Spinal cord (tissue), 10 donors: Measurements from ENCODE around the gene GNAZ. TPM values are rescaled to one million over a fixed set of nuclear protein-coding genes. Genes with fewer than 3 reads are reported as not detected.
"Not testable (repeated sequence)": the region's sequence is repeated elsewhere in the genome, so short reads cannot be mapped to it uniquely, and the experiment has no call there.

Experiments
- DNase-seq, 6 donors: peaks; one replicate each; pipeline versions ENCODE4 v3.0.0 to v3.0.0-alpha.2; 2013 to 2015; ENCODE audit warnings: low spot score in 6 of 6, low read depth in 4 of 6
- H3K27ac ChIP-seq: one replicate; pipeline ENCODE4 v1.5.1; 2013; ENCODE audit warnings: low read depth, low read length, control low read depth
- H3K27me3 ChIP-seq: one replicate; pipeline ENCODE4 v1.6.1; 2013; ENCODE audit warnings: low read length; ENCODE audit not compliant: control insufficient read depth, insufficient read depth
- H3K36me3 ChIP-seq: one replicate; pipeline ENCODE4 v1.6.1; 2013; ENCODE audit warnings: low read length; ENCODE audit not compliant: control insufficient read depth, insufficient read depth
- H3K4me1 ChIP-seq: one replicate; pipeline ENCODE4 v1.6.1; 2013; ENCODE audit warnings: low read length; ENCODE audit not compliant: control insufficient read depth, insufficient read depth
- H3K4me3 ChIP-seq: one replicate; pipeline ENCODE4 v1.5.1; 2013; ENCODE audit warnings: low read depth, low read length, control low read depth
- H3K9me3 ChIP-seq: one replicate; pipeline ENCODE4 v1.6.1; 2013; ENCODE audit warnings: low read length; ENCODE audit not compliant: control insufficient read depth, insufficient read depth
- WGBS: methylation state at CpG from one replicate; pipeline ENCODE4 v1.1.5; 2013; ENCODE audit warnings: missing lambda C conversion rate; ENCODE audit not compliant: insufficient coverage; 5-methylcytosine and 5-hydroxymethylcytosine counted together
- long read RNA-seq, 4 donors: transcript quantifications; one replicate each; lab custom pipeline, GENCODE V29; 2026
- polyA plus RNA-seq, 2 donors: library from polyadenylated mRNA; unstranded; fragments of 120-200 nt; gene quantifications; one replicate each; pipeline ENCODE4 v1.2.1, GENCODE V29; 2013; ENCODE audit not compliant: insufficient read length in 2 of 2
- total RNA-seq, 2 donors: library from RNA; depleted of rRNA in 1 of 2; stranded (reverse); fragments of 120-200 nt in 1 of 2; fragments of >200 nt in 1 of 2; gene quantifications; one replicate each; pipeline versions ENCODE4 v1.2.3 to v1.2.4, GENCODE V29; 2013 to 2014
- donor health status: healthy.

The GNAZ gene
- total RNA-seq (10 to 100 TPM; 33.3 to 46.5 TPM), polyA plus RNA-seq (10 to 100 TPM; 71.6 to 77.9 TPM)
- long read RNA-seq, donor 1, transcript GNAZ-203 (3 exons, 3,333 nt): major isoform, 15 of 25 reads
- long read RNA-seq, donor 1, partial matches to known transcripts: 10 of 25 reads
- long read RNA-seq, donor 1, other reads (novel, unspliced or antisense): 0 of 25 reads
- long read RNA-seq, donor 2, transcript GNAZ-203 (3 exons, 3,333 nt): major isoform, 8 of 46 reads
- long read RNA-seq, donor 2, partial matches to known transcripts: 38 of 46 reads
- long read RNA-seq, donor 2, other reads (novel, unspliced or antisense): 0 of 46 reads
- long read RNA-seq, donor 3, transcript GNAZ-203 (3 exons, 3,333 nt): major isoform, 10 of 34 reads
- long read RNA-seq, donor 3, partial matches to known transcripts: 23 of 34 reads
- long read RNA-seq, donor 3, other reads (novel, unspliced or antisense): 0 of 34 reads
- long read RNA-seq, donor 4: 0 reads

DNA sequence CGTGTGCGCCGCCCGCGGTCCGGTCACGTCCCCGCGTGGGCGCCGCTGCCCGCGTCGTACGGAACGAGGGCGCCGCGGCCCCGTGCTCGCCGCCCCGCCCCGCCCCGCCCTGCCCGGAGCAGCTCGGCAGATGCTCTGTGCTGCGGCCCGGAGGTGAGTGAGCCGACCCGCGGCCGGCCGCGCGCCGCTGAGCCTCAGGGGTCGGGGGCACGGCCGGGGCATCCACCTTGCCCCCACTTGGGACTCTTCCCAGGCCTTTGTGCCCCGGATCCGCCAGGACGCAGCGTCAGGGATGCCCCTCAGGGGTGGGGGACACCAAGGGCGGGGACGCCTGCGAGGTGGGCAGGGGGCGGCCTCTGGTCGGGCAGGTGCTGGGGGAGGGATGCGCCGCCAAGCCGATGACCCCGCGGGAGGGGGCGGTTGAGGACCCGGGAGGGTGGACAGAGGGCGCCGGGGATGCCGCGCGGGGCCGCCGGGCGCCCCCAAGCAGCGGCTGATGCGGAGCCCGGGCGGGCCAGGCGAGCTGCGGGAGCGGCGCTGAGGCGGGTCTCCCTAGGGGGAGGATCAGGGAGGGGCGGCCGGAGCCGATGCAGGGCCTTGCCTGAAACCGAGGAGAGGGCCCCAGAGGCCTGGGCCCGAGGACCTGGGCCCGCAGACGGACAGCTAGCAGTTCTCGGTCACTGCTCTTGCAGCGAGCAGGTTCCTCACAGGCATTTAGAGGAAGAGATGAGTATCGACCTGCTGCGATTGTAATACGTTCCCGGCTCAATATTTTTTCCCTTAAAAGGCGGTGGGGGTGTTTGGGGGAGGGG, at the start of gene GNAZ:
TSS of gene GNAZ (plus strand) at position 102 of the 812 bp plus-strand sequence. CDS start 25,177 bp downstream, outside the sequence.
- Histone ChIP-seq H3K4me3 (peak within 1 kb of the TSS; percentile 64), H3K9me3 (no peaks in the 10 kb centered on the region), H3K36me3 (peaks cover 28% of the 10 kb centered on the region), H3K27ac (peak within 1 kb of the TSS; percentile 80), H3K4me1 (peaks cover 59% of the 10 kb centered on the region), H3K27me3 (no peaks in the 10 kb centered on the region)
- WGBS: under 1% methylated on average over 86 of the region's 87 CpGs
- DNase-seq: peak in 4 of 6 donors; percentile 11 to 68 (median 38)

DNA sequence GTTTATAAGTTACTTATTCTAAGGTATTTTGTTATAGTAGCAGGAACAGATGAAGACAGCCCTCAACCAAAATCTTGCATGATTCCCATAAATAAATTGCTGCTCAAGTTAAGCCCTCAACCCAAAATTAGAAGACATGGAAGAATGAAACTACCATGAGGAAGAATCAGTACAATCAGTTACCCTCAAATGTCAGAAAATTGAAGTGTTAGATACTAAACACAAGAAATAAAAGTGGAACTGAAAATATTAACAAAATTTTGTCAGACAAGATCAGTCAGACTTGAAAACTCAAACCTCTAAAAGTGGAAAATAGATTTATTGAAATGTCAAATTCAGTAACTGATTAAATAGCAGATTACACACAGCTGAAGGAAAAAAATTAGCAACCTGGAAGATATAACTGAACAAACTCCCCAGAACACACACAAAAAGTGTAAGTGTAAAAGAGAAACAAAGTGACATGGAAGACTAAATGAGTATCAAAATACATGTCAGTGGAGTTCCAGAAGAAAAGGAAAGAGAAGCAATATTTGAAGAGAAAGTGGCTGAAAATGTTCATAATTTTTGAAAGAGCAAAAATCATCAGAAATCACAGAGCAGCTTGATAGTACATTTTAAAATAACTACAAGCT, 49.5 kb upstream of the GNAZ start:
- Histone ChIP-seq H3K36me3 (no peaks in the 10 kb centered on the region), H3K27me3 (no peaks in the 10 kb centered on the region), H3K9me3 (no peaks in the 10 kb centered on the region), H3K4me1 (no peaks in the 10 kb centered on the region), H3K4me3 (no peak overlapping the region), H3K27ac (no peak overlapping the region)
- no peak for DNase-seq

DNA sequence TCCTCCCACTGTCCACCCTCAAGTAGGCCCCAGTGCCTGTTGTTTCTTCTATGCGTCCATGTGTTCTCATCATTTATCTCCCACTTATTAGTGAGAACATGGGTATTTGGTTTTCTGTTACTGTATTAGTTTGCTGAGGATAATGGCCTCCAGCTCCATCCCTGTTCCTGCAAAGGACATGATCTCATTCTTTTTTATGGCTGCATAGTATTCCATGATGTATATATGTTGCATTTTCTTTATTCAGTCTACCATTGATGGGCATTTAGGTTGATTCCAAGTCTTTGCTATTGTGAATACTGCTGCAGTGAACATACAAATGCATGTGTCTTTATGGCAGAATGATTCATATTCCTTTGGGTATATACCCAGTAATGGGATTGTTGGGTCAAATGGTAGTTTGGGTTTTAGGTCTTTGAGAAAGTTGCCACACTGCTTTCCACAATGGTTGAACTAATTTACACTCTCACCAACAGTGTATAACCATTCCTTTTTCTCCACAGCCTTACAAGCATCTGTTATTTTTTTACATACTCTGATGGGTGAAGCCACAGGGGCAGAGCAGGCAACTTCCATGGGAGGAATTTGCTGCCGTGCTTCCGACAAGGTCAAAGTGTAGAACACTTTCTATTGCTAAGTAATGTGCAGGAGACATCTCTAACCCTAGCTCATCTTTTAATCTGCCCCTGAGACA, 48.5 kb upstream of the GNAZ start:
- not testable (repeated sequence) for H3K4me1 ChIP-seq, DNase-seq, H3K4me3 ChIP-seq, H3K9me3 ChIP-seq, H3K27me3 ChIP-seq, H3K36me3 ChIP-seq, H3K27ac ChIP-seq
- WGBS: 79% methylated on average over 2 of the region's 3 CpGs

DNA sequence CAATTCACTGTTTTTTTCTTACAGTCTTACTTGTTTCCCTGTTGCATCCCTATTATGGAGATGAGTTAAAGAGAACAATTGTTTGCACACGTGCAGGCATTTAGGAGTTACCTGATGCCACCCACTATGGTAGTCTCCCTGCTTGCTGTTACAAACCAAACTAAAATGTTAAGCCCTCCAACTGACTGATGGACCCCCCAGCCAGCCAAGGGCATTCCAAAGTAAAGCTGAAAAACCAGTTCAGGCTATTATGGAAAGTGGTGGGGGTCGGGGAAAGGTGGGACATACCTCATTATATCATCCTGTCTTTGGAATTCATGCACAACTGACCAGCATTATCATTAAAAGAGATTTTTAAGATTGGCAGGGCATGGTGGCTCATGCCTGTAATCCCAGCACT, 47.0 kb upstream of the GNAZ start:
- Histone ChIP-seq H3K36me3 (no peaks in the 10 kb centered on the region), H3K4me3 (no peak overlapping the region), H3K4me1 (no peaks in the 10 kb centered on the region), H3K27ac (no peak overlapping the region), H3K27me3 (no peaks in the 10 kb centered on the region), H3K9me3 (no peaks in the 10 kb centered on the region)
- no peak for DNase-seq
- WGBS: no CpG with 5 or more reads among the region's 2 CpGs

DNA sequence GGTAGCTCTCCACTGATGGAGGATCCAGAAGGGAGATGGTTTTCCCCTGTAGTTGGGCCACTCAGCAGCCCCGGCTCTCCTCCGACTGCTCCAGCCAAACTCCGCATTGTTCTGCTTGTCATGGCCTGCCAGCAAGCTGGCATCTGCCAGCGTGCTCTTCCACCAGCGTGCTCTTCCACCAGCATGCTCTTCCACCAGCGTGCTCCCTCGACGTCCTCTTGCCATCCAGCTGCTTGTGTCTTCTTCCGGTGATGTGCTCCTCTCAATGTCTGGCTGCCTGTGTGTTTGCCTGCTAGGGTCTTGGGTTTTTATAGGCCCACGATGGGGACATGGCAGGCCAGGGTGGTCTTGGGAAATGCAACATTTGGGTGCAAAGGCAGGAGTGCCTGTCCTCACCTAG, 43.5 kb upstream of the GNAZ start:
- Histone ChIP-seq H3K4me1 (no peaks in the 10 kb centered on the region), H3K36me3 (no peaks in the 10 kb centered on the region), H3K9me3 (no peaks in the 10 kb centered on the region), H3K27me3 (no peaks in the 10 kb centered on the region), H3K27ac (no peak overlapping the region), H3K4me3 (no peak overlapping the region)
- DNase-seq: no peak
- WGBS: 87% methylated on average over 9 of the region's 10 CpGs

DNA sequence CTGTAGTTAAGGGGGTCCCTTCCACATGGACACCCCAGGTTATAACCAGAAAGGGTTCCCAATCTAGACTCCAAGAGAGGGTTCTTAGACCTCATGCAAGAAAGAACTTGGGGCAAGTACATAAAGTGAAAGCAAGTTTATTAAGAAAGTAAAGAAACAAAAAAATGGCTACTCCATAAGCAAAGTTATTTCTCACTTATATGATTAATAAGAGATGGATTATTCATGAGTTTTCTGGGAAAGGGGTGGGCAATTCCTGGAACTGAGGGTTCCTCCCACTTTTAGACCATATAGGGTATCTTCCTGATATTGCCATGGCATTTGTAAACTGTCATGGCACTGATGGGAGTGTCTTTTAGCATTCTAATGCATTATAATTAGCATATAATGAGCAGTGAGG, 42.5 kb upstream of the GNAZ start:
- H3K4me3 ChIP-seq, H3K27ac ChIP-seq, H3K27me3 ChIP-seq, H3K4me1 ChIP-seq, DNase-seq, H3K36me3 ChIP-seq, H3K9me3 ChIP-seq: not testable (repeated sequence)

DNA sequence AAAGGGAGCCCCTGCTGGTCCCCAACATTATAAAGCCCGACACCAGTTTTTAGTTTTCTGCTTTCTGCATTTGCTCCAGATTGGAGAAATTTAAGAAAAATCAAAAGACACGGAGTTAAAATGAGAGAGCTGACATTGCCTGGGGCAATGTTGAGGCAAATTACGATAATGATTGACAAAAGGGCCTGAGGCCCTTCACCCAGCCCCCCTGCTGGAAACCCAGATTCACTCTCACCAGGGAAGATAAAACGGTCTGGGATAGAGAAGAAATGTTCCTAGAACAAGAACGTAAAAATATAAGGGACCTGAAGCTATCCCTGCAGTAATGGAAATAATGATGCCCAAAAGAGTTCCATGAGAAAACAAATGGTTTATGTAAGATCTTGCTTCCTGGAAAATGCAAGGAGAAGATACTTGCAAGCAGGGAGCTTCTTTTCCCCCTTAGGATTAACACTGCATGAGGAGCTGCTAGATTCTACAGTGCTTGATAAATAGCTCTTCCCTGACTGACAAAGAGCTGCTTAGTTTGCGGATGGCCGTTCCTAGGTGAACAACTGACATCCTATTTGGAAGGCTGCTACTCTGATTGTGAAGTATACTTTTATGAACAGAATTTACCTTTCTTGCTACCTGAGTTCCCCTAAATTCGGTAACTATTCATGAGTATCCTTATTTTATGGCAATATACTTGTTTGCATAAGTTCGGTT, 40.6 kb upstream of the GNAZ start:
- no peaks in the 10 kb centered on the region for H3K36me3 ChIP-seq
- H3K4me1 ChIP-seq: peaks cover 10% of the 10 kb centered on the region
- no peak for DNase-seq
- no peak overlapping the region for H3K27ac ChIP-seq
- H3K4me3 ChIP-seq: no peak overlapping the region
- H3K9me3 ChIP-seq: no peaks in the 10 kb centered on the region
- H3K27me3 ChIP-seq: no peaks in the 10 kb centered on the region
- WGBS: 54% methylated on average over 2 of the region's 9 CpGs

DNA sequence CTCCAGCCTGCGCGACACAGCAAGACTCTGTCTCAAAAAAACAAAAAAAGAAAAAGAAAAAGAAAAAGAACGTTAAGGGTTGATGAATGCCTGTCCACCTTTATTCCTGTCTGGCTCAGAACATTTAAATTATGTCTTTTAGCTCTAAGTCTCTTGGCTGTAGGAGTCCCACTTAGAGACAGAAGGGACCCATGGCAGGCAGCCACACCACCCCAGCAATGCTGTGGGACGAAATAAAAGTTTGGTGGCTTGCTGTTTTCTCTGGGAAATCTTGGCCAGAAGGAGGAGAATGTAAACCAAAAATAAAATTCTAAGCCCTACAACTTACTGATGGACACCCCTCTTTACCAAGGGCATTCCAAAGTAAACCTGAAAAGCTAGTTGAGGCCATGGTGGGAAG, 38.9 kb upstream of the GNAZ start:
- H3K36me3 ChIP-seq: no peaks in the 10 kb centered on the region
- H3K9me3 ChIP-seq: no peaks in the 10 kb centered on the region
- peaks cover 10% of the 10 kb centered on the region for H3K4me1 ChIP-seq
- H3K27me3 ChIP-seq: no peaks in the 10 kb centered on the region
- no peak overlapping the region for H3K4me3 ChIP-seq
- H3K27ac ChIP-seq: no peak overlapping the region
- no CpG with 5 or more reads among the region's 4 CpGs for WGBS
- peak in 1 of 6 donors; percentile 70 for DNase-seq

DNA sequence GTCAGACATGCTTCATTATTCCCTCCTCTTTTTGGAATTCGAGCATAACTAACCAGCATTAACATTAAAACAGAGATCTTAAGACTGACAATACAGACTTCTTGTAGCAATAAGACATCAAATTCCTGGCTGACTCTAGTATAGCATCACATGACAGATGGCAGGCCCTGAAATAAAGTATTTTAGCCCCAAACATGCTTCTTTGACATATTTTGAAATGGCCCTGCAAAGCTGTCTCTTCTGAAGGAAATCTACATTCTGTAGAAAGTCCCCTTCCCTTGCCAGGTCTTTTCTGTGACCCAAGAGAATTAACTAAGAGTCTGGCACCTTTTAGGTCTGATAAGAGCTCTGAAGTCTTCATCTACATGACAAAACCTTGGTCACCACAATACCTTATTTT, 38.5 kb upstream of the GNAZ start:
- Histone ChIP-seq H3K36me3 (no peaks in the 10 kb centered on the region), H3K9me3 (no peaks in the 10 kb centered on the region), H3K27me3 (no peaks in the 10 kb centered on the region), H3K27ac (no peak overlapping the region), H3K4me3 (no peak overlapping the region), H3K4me1 (peaks cover 10% of the 10 kb centered on the region)
- no CpG with 5 or more reads among the region's 1 CpG for WGBS
- DNase-seq: peak in 1 of 6 donors; percentile 42
